Measurements from ENCODE around the gene GCNT4.
A peak's percentile ranks its signal among the peaks of the same experiment; 100 is the strongest.
"Not testable (repeated sequence)": the region's sequence is repeated elsewhere in the genome, so short reads cannot be mapped to it uniquely, and the experiment has no call there.

Gene GCNT4

GRCh38 chr5:75052192-75053053 is at the start of gene GCNT4:
GCNT4 (minus strand) TSS chr5:75052558; CDS start chr5:75030037, 22,521 bp downstream.
- DNase-seq (ENCODE audit: low spot score): peak; percentile 56

DNA sequence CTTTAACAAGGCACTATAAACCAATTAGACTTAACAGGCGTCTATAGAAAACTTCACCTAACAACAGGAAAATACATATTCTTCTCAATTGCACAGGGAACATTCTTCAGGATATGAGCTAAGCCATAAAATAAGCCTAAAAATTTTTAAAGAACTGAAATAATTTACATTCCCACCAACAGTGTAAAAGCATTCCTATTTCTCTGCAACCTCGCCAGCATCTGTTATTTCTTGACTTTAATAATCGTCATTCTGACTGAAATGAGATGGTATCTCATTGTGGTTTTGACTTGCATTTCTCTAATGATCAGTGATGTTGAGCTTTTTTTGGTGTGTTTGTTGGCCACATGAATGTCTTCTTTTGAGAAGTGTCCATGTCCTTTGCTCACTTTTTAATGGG is 43.6 kb upstream of the GCNT4 start:
- DNase-seq (ENCODE audit: low spot score): not testable (repeated sequence)

GRCh38 chr5:75091597-75091996 is 39.2 kb upstream of the GCNT4 start:
- no peak for DNase-seq (ENCODE audit: low spot score)

DNA sequence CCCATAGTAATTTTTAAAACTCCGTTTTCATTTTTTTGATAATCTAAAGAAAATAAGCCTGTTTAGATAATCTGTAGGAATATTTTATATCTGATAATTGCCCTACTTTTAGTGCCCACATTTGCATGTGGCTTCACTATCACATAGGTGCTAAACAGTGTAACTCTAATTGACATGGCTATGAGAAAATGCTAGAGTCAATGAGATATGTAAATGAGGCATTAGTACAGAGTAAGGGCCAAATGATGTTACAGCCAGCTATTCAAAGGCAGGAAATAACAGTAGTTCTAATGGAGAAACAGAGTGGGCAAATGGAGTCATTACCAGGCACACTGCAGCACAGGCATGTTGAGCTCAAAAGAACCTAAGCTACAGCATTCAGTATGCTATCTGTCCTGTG is 37.3 kb upstream of the GCNT4 start:
- no peak for DNase-seq (ENCODE audit: low spot score)

- DNase-seq (ENCODE audit: low spot score): no peak
These were observed 36.8 kb upstream of the GCNT4 start for GRCh38 chr5:75089137-75089536.

GRCh38 chr5:75088648-75089047 is 36.3 kb upstream of the GCNT4 start:
- no peak for DNase-seq (ENCODE audit: low spot score)

- no peak for DNase-seq (ENCODE audit: low spot score)
These were observed 29.2 kb upstream of the GCNT4 start for GRCh38 chr5:75081510-75081909.

GRCh38 chr5:75079346-75079745 is 27.0 kb upstream of the GCNT4 start:
- DNase-seq (ENCODE audit: low spot score): not testable (repeated sequence)

- no peak for DNase-seq (ENCODE audit: low spot score)
These were observed 25.7 kb upstream of the GCNT4 start for GRCh38 chr5:75078027-75078426.

DNA sequence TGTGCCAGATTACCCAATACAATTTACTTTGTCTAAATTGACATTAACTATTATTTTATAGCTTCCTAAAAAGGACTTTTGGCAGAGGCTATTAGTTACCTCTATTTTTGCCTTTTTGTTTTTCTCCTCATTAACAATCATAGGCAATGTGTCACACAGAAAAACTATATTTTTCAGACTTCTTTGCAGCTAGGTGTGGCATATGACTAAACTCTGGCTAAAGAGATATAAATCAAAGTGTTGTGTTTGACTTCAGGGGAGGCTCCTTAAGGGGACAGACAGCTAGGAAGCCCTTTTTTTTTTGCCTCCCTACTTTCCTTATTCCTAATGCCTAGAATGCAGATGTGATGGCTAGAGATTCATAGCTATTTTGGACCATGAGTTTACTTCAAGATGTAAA is 19.7 kb upstream of the GCNT4 start:
- DNase-seq (ENCODE audit: low spot score): no peak

- DNase-seq (ENCODE audit: low spot score): no peak
These were observed 18.7 kb upstream of the GCNT4 start for GRCh38 chr5:75071100-75071499.

- DNase-seq (ENCODE audit: low spot score): no peak
These were observed 15.1 kb upstream of the GCNT4 start for GRCh38 chr5:75067434-75067833.

DNA sequence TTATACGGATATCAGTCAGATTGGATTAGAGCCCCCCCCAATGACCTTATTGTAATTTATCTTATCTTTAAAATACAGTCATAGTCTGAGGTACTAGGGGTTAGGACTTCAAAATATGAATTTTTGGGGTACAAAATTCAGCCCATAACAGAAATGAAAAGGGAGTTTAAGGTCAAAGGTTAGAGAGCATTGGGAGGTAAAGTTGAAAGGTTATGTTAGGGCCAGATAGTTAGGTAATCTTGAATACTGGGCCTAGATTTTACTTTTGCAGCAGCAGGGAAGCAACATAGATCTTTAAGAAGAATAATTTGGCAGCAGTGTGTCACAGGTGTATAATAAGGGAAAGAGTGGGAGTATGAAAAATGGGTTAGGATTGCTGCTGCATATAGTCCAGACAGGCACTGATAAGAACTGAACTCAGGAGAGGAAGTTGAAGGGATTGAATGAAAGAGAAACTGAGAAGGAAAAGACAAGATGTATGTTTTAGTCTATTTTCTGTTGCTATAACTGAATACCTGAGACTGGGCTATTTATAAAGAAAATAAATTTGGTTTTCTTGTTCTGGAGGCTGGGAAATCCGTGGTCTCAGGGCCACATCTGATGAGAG is 10.7 kb upstream of the GCNT4 start:
- DNase-seq (ENCODE audit: low spot score): no peak

GRCh38 chr5:75059912-75060545 is 7.7 kb upstream of the GCNT4 start:
- DNase-seq (ENCODE audit: low spot score): no peak

DNA sequence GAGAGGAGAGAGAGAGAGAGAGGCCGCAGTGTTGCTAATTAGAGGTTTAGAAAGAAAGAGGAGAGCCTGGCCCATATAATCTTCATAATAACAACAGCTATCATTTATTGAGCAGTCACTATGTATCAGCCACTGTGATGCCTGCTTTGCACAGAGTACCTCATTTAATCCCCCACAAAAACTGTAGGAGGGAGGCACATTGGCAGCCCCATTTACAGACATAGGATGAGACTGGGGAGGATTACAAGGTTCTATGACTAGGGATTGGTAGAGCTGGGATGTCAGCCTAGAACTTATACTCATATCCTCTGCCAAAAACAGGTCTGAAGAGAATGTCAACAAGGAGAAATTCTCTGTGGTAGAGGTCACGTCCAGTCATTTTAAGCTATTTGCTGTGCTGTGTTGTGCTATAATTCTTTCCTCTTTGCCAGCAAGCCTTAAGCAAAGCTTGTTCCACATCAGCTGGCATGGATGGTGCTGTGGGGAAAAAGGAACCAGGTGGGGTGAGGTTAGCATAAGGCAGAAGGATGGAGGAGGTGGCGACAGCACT is 6.7 kb upstream of the GCNT4 start:
- DNase-seq (ENCODE audit: low spot score): no peak

DNA sequence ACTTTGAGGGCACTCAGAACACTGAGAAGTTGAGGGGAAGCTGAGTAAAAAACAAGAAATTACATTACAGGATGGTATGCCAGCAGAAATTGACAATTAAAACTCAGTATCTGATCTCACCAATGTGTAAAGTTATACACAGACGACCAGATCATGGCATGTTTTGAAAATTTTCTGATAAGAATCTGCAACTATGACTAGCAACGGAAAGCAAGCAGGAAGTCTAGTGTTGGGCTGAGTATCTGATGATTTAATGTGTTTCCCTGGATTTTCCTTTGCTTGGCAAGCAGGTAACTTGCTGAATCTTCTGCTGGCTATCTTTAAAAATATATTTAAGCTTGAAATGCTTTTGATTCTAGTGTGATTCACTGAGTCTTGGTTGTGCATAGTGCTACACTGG is 5.2 kb upstream of the GCNT4 start:
- no peak for DNase-seq (ENCODE audit: low spot score)

DNA sequence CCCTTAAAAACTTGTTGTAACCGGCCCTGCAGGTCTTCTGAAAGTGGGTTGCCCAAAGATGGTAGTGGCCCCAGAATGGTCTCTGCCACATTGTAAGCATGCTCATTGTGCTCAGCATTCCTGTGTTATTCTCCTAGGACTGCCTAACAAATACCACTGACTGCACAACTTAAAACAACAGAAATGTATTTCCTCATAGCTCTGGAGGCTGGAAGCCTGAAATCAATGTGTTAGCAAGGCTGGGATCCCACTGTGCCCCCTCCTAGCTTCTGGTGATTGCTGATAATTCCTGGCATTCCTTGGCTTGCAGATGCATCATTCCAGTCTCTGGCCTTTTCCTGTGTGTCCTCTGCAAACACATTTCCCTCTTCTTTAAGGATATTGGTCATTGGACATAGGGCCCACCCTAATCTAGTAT is 3.4 kb upstream of the GCNT4 start:
- DNase-seq (ENCODE audit: low spot score): peak; percentile 54

DNA sequence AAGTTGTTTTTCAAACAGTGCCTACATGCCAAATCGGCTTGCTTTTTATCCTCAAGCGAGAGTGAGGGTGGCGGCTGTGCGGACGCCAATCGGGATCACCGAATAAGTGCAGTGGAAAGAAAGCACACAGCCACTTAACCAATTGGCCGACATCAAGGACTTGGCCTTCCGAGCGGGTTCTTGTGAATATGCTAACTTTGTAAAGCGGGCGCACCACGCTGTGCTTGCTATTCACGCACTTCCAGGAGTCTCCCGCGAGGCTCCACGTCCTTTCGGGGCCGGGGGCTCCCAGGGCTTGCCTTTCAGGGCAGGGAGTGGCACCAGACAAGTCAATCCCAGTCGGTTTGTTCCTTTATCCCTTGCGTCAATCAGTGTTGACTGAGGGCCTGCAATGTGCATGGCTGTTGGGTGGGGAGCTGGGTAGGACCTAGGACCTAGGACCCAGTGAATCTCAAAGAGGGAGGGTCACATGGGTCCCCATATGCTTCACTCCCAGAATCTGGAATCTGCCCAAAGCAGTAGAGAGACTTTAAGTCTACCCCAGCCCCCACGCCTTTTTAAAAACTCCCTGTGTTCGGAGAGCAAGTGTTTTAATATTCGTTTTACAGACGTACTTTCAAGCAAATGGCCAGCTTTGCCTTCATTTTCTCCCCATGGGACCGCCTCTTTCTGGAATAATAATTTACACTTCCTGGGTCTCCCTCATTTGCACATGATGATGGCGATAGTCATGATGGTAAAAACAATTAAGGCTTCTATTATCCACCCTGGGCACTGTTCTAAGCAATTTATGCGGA is 2.0 kb upstream of the GCNT4 start:
- DNase-seq (ENCODE audit: low spot score): peak; percentile 21

- DNase-seq (ENCODE audit: low spot score): peak; percentile 79
These were observed 1.2 kb upstream of the GCNT4 start for GRCh38 chr5:75053304-75054133.

DNA sequence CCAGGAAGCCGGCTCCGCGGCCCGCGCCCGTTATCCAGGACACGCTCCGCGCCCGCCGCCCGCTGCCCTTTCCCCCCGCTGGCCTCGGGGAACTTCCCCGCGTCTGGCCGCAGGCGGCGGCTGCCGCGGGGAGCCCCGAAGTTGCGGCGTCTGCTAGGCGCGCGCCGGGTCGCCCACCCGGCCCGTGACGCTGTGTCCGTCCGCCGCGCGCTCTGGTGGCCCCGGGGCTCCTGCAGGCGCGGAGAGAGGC is 621 bp upstream of the GCNT4 start:
- DNase-seq (ENCODE audit: low spot score): no peak

GRCh38 chr5:75051217-75051751 is 1.1 kb downstream of the GCNT4 start:
- DNase-seq (ENCODE audit: low spot score): no peak

All from AG08396 (cell line).